Measurements from ENCODE around the gene PELI1. TPM values are rescaled to one million over a fixed set of nuclear protein-coding genes. Genes with fewer than 3 reads are reported as not detected.
"Not testable (repeated sequence)": the region's sequence is repeated elsewhere in the genome, so short reads cannot be mapped to it uniquely, and the experiment has no call there.

Gene PELI1
- total and polyA plus RNA-seq, 2 donors (not counting 1 experiment from before 2014, with no cell fraction given), result 5.9 to 7.7 TPM

DNA sequence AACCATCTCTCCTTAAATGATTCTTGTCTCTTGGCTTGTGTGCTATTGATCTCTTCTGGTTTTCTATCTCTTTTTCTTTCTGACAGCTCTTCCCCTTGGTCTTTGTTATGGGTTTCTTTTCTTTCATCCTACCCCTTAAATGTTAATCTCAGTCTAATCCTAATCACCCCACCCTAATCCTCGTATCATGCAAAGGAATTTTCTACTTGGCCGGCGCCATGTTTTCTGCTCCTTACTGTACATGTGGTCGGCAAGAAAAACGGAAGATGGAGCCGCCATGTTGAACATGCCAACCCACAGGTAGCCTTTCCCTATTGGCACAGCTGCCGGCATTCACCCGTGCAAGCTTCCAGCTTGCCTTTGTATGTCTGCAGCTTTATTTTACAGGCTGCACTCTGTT, 63.2 kb downstream of the PELI1 start:
- Histone ChIP-seq H3K79me2 (ENCODE audit: control insufficient read depth, insufficient read depth, low read length) (no peaks in the 10 kb centered on the region), H3K36me3 (ENCODE audit: control insufficient read depth, insufficient read depth, low read length) (no peaks in the 10 kb centered on the region), H3K4me2 (ENCODE audit: extremely low read depth, insufficient read depth, low read length) (no peak overlapping the region), H3K27ac (ENCODE audit: insufficient read depth, low read length) (no peak overlapping the region), H3K9me3 (ENCODE audit: control insufficient read depth, insufficient read depth, low read depth, low read length) (no peaks in the 10 kb centered on the region), H4K20me1 (ENCODE audit: control insufficient read depth, extremely low read depth, insufficient read depth, low read length) (no peaks in the 10 kb centered on the region), H3K4me3 (replicated peaks in 1 of 4; ENCODE audit: control extremely low read depth in 1 of 4, insufficient read depth in 1 of 4, low read depth in 3 of 4, low read length in 4 of 4) (no peak overlapping the region), H2AFZ (ENCODE audit: low read length) (no peak overlapping the region), H3K4me1 (ENCODE audit: control insufficient read depth, extremely low read depth, insufficient read depth, low read length) (no peaks in the 10 kb centered on the region), H3K27me3 (ENCODE audit: control insufficient read depth, insufficient read depth, low read length) (no peaks in the 10 kb centered on the region), H3K9ac (ENCODE audit: insufficient read depth, low read length) (no peak overlapping the region)
- DNase-seq (ENCODE audit: low read depth in 2 of 2), result no peak
- TF ChIP-seq, protein P1, sequence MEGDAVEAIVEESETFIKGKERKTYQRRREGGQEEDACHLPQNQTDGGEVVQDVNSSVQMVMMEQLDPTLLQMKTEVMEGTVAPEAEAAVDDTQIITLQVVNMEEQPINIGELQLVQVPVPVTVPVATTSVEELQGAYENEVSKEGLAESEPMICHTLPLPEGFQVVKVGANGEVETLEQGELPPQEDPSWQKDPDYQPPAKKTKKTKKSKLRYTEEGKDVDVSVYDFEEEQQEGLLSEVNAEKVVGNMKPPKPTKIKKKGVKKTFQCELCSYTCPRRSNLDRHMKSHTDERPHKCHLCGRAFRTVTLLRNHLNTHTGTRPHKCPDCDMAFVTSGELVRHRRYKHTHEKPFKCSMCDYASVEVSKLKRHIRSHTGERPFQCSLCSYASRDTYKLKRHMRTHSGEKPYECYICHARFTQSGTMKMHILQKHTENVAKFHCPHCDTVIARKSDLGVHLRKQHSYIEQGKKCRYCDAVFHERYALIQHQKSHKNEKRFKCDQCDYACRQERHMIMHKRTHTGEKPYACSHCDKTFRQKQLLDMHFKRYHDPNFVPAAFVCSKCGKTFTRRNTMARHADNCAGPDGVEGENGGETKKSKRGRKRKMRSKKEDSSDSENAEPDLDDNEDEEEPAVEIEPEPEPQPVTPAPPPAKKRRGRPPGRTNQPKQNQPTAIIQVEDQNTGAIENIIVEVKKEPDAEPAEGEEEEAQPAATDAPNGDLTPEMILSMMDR (conservative IDR thresholded peaks at IDR 0.05 in 1 of 2, IDR thresholded peaks at IDR 0.05 in 1 of 2; ENCODE audit: low read depth in 1 of 2, low read length in 2 of 2), result no peak
- TF ChIP-seq EZH2 (IDR thresholded peaks at IDR 0.05; ENCODE audit: low read length, missing control alignments), result no peak

DNA sequence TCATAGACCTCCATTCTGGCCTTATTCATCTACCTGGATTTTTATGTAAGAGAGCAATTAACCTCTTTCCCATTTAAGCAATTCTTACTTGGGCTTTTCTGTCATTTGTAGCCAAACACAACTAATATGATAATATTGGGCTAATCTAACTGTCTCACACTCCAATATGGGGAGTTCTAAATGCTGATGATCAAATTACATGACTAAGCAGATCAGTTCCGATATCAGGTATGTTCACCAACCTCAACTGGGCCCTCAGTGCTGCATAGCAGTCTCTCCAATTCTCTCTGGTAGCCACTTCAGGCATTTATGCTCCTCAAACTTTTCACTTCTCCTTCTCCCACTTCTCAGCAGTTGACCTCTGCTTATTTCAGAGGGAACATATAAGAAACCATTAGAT, 64.0 kb downstream of the PELI1 start:
- H3K4me3 ChIP-seq (replicated peaks in 1 of 4; ENCODE audit: control extremely low read depth in 1 of 4, insufficient read depth in 1 of 4, low read depth in 3 of 4, low read length in 4 of 4), result no peak overlapping the region
- no peak overlapping the region for H3K9ac ChIP-seq (ENCODE audit: insufficient read depth, low read length)
- H3K27me3 ChIP-seq (ENCODE audit: control insufficient read depth, insufficient read depth, low read length), result no peaks in the 10 kb centered on the region
- H3K36me3 ChIP-seq (ENCODE audit: control insufficient read depth, insufficient read depth, low read length), result no peaks in the 10 kb centered on the region
- no peak overlapping the region for H3K4me2 ChIP-seq (ENCODE audit: extremely low read depth, insufficient read depth, low read length)
- H2AFZ ChIP-seq (ENCODE audit: low read length), result no peak overlapping the region
- H4K20me1 ChIP-seq (ENCODE audit: control insufficient read depth, extremely low read depth, insufficient read depth, low read length), result no peaks in the 10 kb centered on the region
- no peak for DNase-seq (ENCODE audit: low read depth in 2 of 2)
- TF ChIP-seq EZH2 (IDR thresholded peaks at IDR 0.05; ENCODE audit: low read length, missing control alignments), result no peak
- TF ChIP-seq, protein P1 (conservative IDR thresholded peaks at IDR 0.05 in 1 of 2, IDR thresholded peaks at IDR 0.05 in 1 of 2; ENCODE audit: low read depth in 1 of 2, low read length in 2 of 2), result no peak
- no peaks in the 10 kb centered on the region for H3K79me2 ChIP-seq (ENCODE audit: control insufficient read depth, insufficient read depth, low read length)
- H3K9me3 ChIP-seq (ENCODE audit: control insufficient read depth, insufficient read depth, low read depth, low read length), result no peaks in the 10 kb centered on the region
- H3K27ac ChIP-seq (ENCODE audit: insufficient read depth, low read length), result no peak overlapping the region
- no peaks in the 10 kb centered on the region for H3K4me1 ChIP-seq (ENCODE audit: control insufficient read depth, extremely low read depth, insufficient read depth, low read length)

DNA sequence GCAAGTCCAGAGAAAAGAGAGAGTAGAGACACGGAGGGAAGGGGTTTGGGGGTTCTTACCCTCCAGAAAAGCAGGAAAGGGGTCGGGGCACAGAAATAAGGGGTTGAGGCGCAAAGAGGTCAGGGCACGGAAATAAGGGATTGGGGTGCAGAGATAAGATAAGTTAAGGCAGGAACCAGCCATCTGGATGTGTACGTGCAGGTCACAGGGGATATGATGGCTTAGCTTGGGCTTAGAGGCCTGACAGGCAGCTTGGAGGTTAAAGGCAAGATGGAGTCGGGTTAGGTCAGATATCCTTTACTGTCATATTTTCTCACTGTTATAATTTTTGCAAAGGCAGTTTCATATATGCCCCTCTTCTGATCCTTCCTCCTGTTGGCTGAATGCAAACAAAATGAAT, 64.5 kb downstream of the PELI1 start:
- H3K4me3 ChIP-seq (replicated peaks in 1 of 4; ENCODE audit: control extremely low read depth in 1 of 4, insufficient read depth in 1 of 4, low read depth in 3 of 4, low read length in 4 of 4); H3K79me2 ChIP-seq (ENCODE audit: control insufficient read depth, insufficient read depth, low read length); H3K4me2 ChIP-seq (ENCODE audit: extremely low read depth, insufficient read depth, low read length); H3K4me1 ChIP-seq (ENCODE audit: control insufficient read depth, extremely low read depth, insufficient read depth, low read length); H4K20me1 ChIP-seq (ENCODE audit: control insufficient read depth, extremely low read depth, insufficient read depth, low read length); DNase-seq (ENCODE audit: low read depth in 2 of 2); H3K9me3 ChIP-seq (ENCODE audit: control insufficient read depth, insufficient read depth, low read depth, low read length); H3K27ac ChIP-seq (ENCODE audit: insufficient read depth, low read length); H2AFZ ChIP-seq (ENCODE audit: low read length); H3K36me3 ChIP-seq (ENCODE audit: control insufficient read depth, insufficient read depth, low read length); H3K9ac ChIP-seq (ENCODE audit: insufficient read depth, low read length); H3K27me3 ChIP-seq (ENCODE audit: control insufficient read depth, insufficient read depth, low read length): not testable (repeated sequence)

DNA sequence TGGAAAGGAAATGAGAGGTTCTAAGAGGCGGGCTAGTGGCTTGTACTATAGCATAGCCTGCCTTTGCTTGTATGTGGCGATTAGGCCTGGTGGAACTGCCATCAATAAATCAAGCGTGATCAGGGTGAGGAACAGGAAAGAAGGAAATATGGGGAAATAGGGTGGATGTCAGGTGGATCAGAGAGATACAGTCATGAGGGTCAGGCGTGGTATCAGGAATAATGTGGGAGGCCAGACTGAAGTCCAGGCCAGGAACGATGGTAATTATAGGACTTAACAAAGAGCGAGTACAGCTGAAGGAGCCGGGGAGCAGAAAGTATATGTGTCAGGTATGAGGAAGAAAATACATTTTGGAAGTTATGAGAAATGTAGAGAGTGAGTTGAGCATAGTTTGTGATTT, 67.4 kb downstream of the PELI1 start:
- H3K79me2 ChIP-seq (ENCODE audit: control insufficient read depth, insufficient read depth, low read length); H3K36me3 ChIP-seq (ENCODE audit: control insufficient read depth, insufficient read depth, low read length); H3K4me1 ChIP-seq (ENCODE audit: control insufficient read depth, extremely low read depth, insufficient read depth, low read length); H3K27me3 ChIP-seq (ENCODE audit: control insufficient read depth, insufficient read depth, low read length); DNase-seq (ENCODE audit: low read depth in 2 of 2); H3K4me2 ChIP-seq (ENCODE audit: extremely low read depth, insufficient read depth, low read length); H3K27ac ChIP-seq (ENCODE audit: insufficient read depth, low read length); H3K9ac ChIP-seq (ENCODE audit: insufficient read depth, low read length); H4K20me1 ChIP-seq (ENCODE audit: control insufficient read depth, extremely low read depth, insufficient read depth, low read length); H3K4me3 ChIP-seq (replicated peaks in 1 of 4; ENCODE audit: control extremely low read depth in 1 of 4, insufficient read depth in 1 of 4, low read depth in 3 of 4, low read length in 4 of 4); H2AFZ ChIP-seq (ENCODE audit: low read length); H3K9me3 ChIP-seq (ENCODE audit: control insufficient read depth, insufficient read depth, low read depth, low read length): not testable (repeated sequence)

DNA sequence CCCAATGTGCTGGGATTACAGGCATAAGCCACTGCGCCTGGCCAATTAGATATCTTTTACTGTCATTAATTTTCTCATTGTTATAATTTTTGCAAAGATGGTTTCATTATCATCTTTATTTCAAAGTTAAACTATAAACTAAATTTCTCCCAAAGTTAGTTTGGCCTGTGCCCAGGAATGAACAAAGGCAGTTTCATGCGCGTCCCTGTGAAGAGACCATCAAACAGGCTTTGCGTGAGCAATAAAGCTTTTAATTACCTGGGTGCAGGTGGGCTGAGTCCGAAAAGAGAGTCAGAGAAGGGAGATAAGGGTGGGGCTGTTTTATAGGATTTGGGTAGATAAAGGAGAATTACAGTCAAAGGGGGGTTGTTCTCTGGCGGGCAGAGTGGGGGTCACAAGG, 69.6 kb downstream of the PELI1 start:
- not testable (repeated sequence) for H3K4me1 ChIP-seq (ENCODE audit: control insufficient read depth, extremely low read depth, insufficient read depth, low read length); DNase-seq (ENCODE audit: low read depth in 2 of 2); H3K27ac ChIP-seq (ENCODE audit: insufficient read depth, low read length); H4K20me1 ChIP-seq (ENCODE audit: control insufficient read depth, extremely low read depth, insufficient read depth, low read length); H3K4me3 ChIP-seq (replicated peaks in 1 of 4; ENCODE audit: control extremely low read depth in 1 of 4, insufficient read depth in 1 of 4, low read depth in 3 of 4, low read length in 4 of 4); H3K79me2 ChIP-seq (ENCODE audit: control insufficient read depth, insufficient read depth, low read length); H3K9me3 ChIP-seq (ENCODE audit: control insufficient read depth, insufficient read depth, low read depth, low read length); H3K36me3 ChIP-seq (ENCODE audit: control insufficient read depth, insufficient read depth, low read length); H3K9ac ChIP-seq (ENCODE audit: insufficient read depth, low read length); H3K4me2 ChIP-seq (ENCODE audit: extremely low read depth, insufficient read depth, low read length); H3K27me3 ChIP-seq (ENCODE audit: control insufficient read depth, insufficient read depth, low read length); H2AFZ ChIP-seq (ENCODE audit: low read length)

Measured in fibroblast of lung (primary cell).